Astrocyte of the cerebellum (primary cell): ENCODE results near the gene SMARCD2.

Experiments
- DNase-seq: peaks from one replicate; pipeline ENCODE4 v3.0.0-alpha.2; 2011; ENCODE audit warnings: low read depth
- H3K4me3 ChIP-seq: 2 replicates; pipeline ENCODE4 v1.5.1; 2011; ENCODE audit warnings: mild to moderate bottlenecking, low read depth, low read length, moderate library complexity
- in situ Hi-C: cut with HindIII; loops from 2 replicates; pipeline ENCODE4 v1.10.0; 2017; ENCODE audit warnings: low sequenced_read_pairs
- TF ChIP-seq, protein P1 (sequence below): IDR thresholded peaks from 2 replicates; pipeline ENCODE4 v1.5.1; 2012; ENCODE audit warnings: low read length, low read depth, moderate library complexity, mild to moderate bottlenecking; ENCODE audit errors: missing control alignments

The SMARCD2 gene

DNA sequence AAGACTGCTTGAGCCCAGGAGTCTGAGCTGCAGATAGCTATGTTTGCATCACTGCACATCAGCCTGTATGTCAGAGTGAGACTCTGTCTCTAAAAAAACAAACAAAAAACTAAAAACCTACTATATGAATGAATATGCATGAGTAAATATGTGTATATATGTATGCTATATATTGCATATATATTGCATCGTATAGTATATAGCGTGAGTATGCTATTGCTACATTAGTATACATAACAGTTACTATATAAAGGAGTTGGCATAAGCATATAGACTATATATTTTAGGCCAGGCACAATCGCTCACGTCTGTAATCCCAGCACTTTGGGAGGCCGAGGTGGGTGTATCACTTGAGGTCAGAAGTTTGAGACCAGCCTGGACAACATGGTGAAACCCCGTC, 52.4 kb downstream of the SMARCD2 start:
- H3K4me3 ChIP-seq = no peak overlapping the region
- in situ Hi-C loops = no loop called here
- TF ChIP-seq, protein P1, sequence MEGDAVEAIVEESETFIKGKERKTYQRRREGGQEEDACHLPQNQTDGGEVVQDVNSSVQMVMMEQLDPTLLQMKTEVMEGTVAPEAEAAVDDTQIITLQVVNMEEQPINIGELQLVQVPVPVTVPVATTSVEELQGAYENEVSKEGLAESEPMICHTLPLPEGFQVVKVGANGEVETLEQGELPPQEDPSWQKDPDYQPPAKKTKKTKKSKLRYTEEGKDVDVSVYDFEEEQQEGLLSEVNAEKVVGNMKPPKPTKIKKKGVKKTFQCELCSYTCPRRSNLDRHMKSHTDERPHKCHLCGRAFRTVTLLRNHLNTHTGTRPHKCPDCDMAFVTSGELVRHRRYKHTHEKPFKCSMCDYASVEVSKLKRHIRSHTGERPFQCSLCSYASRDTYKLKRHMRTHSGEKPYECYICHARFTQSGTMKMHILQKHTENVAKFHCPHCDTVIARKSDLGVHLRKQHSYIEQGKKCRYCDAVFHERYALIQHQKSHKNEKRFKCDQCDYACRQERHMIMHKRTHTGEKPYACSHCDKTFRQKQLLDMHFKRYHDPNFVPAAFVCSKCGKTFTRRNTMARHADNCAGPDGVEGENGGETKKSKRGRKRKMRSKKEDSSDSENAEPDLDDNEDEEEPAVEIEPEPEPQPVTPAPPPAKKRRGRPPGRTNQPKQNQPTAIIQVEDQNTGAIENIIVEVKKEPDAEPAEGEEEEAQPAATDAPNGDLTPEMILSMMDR = no peak
- DNase-seq = no peak

DNA sequence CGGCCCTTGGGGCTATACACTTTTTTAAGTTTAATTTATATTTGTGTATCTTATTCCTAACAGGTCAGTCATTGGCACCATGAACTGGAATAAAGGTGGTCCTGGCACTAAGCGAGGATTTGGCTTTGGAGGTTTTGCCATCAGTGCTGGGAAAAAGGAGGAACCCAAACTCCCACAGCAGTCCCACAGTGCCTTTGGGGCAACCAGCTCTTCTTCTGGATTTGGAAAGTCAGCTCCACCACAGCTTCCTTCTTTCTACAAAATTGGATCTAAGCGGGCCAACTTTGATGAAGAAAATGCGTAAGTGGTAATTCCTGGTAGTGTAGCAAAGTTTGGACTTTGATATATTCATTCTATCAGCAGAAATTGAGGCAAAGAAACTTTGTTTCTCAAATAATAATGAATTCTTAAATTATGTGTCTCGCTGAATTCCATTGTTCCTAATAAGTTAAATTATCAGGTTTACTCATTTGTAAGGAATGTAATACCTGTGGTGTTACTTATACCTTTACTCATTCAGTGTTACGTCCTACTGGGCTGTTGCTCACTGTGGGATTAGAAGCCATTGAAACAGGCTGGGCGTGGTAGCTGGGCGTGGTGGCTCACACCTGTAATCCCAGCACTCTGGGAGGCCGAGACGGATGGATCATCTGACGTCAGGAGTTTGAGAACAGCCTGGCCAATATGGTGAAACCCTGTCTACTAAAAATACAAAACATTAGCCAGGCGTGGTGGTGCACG, 55.3 kb downstream of the SMARCD2 start:
- in situ Hi-C loops = no loop called here
- DNase-seq = no peak
- H3K4me3 ChIP-seq = no peak overlapping the region
- TF ChIP-seq, protein P1 = no peak

DNA sequence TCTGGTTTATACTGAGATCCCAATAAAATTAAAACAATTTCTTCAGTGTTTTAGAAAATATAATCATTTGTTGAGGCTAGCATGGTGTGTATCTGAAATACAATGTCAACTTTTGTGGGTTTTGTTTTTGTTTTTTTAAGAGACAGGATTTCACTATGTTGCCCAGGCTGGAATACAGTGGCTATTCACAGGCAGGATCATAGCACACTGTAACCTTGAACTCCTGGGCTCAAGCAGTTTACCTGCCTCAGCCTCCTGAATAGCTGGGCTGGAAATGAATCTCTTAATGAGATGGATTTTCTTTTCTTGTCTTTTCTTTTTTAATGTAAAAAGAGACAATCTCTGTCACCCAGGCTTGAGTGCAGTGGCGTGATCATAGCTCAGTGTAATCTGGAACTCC, 56.4 kb downstream of the SMARCD2 start:
- H3K4me3 ChIP-seq = no peak overlapping the region
- TF ChIP-seq, protein P1 = no peak
- in situ Hi-C loops = no loop called here
- DNase-seq = no peak

DNA sequence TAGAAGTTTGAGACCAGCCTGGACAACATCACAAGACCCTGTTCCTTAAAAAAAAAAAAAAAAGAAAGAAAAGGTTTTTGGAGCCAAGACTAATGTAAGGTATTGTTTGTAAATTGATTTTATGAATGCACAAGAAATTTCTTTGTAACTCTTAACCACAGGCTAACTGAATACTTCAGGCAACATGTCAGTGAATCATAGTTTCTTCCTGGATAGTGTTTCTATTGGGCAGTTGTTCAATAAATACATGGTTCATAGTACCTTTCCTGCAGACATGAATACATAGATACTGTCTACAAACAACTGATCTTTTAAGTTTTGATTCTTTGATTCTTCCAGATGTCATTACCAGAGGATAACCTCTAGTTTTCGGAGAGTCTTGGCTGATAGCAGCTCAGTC, 56.9 kb downstream of the SMARCD2 start:
- in situ Hi-C loops = no loop called here
- no peak overlapping the region for H3K4me3 ChIP-seq
- TF ChIP-seq, protein P1 = no peak
- peak; percentile 38 for DNase-seq

DNA sequence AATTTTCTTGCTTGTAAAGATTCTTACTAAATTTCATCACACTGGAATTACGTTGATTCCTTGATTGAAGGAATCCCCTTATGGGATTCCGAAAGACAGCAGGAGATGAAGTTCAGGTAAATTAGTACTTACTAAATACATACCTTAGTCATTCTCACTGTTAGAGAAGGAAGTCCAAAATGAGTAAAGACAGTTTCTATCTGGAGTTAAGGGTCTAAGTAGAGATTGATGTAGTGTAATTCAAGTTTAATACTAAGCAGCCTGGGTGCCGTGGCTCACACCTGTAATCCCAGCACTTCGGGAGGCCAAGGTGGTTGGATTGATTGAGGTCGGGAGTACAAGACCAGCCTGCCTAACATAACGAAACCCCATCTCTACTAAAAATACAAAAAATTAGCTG, 59.0 kb downstream of the SMARCD2 start:
- TF ChIP-seq, protein P1 = no peak
- no peak overlapping the region for H3K4me3 ChIP-seq
- no peak for DNase-seq
- in situ Hi-C loops = no loop called here
